ENCODE measurements around the gene XRCC4.

DNA sequence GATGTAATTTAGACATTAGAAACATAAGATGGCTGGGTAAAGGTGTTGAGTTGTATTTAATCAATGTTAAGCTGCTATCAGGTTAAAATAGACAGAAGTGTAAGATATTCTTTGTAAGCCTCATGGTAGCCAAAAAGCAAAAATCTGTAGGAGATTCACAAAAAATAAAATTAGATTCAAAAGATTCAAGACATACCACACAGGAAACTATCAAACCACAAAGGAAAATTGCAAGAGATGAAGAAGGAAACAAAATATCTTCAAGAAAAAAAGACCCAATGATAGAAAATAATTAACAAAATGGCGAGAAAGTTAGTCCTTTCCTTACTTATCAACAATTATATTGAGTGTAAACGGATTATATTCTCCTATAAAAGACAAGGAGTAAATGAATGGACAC, 15.3 kb downstream of the XRCC4 start:
- TF ChIP-seq, protein P1, sequence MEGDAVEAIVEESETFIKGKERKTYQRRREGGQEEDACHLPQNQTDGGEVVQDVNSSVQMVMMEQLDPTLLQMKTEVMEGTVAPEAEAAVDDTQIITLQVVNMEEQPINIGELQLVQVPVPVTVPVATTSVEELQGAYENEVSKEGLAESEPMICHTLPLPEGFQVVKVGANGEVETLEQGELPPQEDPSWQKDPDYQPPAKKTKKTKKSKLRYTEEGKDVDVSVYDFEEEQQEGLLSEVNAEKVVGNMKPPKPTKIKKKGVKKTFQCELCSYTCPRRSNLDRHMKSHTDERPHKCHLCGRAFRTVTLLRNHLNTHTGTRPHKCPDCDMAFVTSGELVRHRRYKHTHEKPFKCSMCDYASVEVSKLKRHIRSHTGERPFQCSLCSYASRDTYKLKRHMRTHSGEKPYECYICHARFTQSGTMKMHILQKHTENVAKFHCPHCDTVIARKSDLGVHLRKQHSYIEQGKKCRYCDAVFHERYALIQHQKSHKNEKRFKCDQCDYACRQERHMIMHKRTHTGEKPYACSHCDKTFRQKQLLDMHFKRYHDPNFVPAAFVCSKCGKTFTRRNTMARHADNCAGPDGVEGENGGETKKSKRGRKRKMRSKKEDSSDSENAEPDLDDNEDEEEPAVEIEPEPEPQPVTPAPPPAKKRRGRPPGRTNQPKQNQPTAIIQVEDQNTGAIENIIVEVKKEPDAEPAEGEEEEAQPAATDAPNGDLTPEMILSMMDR (IDR thresholded peaks at IDR 0.05 in 2 of 3, conservative IDR thresholded peaks at IDR 0.05 in 1 of 3; ENCODE audit: insufficient read depth in 2 of 3, low read depth in 1 of 3, low read length in 3 of 3), result no peak
- TF ChIP-seq MYBL2 (IDR thresholded peaks at IDR 0.05; ENCODE audit: low read depth) (no peak), MYBL2 (CRISPR knock-in tag; IDR thresholded peaks at IDR 0.05; ENCODE audit: borderline replicate concordance) (no peak), ZNF239 (CRISPR knock-in tag; IDR thresholded peaks at IDR 0.05) (no peak)
